ENCODE data around the gene TCIRG1.

DNA sequence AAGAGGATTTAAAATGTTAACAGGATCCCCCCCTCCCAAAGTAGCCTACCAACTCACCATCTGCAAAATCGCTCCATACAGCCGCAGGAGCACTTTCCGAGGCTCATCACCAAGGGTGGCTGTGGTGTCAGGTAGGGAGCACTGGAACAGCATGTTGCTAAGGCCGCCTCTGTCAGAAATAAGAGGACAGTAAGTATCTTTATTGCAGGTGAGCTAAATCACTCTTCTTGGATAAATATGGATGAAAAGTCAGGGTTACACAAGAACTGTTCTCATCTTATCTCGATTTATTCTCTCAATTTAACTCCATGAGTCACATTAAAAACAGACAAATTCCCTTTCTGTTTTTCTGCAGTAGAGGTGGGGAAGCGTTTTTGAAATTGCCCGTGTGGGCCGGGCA is 58.1 kb downstream of the TCIRG1 start:
- TF ChIP-seq, protein P1, sequence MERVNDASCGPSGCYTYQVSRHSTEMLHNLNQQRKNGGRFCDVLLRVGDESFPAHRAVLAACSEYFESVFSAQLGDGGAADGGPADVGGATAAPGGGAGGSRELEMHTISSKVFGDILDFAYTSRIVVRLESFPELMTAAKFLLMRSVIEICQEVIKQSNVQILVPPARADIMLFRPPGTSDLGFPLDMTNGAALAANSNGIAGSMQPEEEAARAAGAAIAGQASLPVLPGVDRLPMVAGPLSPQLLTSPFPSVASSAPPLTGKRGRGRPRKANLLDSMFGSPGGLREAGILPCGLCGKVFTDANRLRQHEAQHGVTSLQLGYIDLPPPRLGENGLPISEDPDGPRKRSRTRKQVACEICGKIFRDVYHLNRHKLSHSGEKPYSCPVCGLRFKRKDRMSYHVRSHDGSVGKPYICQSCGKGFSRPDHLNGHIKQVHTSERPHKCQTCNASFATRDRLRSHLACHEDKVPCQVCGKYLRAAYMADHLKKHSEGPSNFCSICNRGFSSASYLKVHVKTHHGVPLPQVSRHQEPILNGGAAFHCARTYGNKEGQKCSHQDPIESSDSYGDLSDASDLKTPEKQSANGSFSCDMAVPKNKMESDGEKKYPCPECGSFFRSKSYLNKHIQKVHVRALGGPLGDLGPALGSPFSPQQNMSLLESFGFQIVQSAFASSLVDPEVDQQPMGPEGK (CRISPR knock-in tag; IDR thresholded peaks at IDR 0.05; ENCODE audit: borderline replicate concordance) = no peak
- no peak for TF ChIP-seq RARB (CRISPR knock-in tag; IDR thresholded peaks at IDR 0.05)
- no peak for TF ChIP-seq PPARA (CRISPR knock-in tag; IDR thresholded peaks at IDR 0.05; ENCODE audit: borderline replicate concordance)
- no peak for TF ChIP-seq TCF4 (CRISPR knock-in tag; IDR thresholded peaks at IDR 0.05; ENCODE audit: borderline replicate concordance)
- TF ChIP-seq ZFP30 (CRISPR knock-in tag; IDR thresholded peaks at IDR 0.05) = no peak
- TF ChIP-seq, protein P2, sequence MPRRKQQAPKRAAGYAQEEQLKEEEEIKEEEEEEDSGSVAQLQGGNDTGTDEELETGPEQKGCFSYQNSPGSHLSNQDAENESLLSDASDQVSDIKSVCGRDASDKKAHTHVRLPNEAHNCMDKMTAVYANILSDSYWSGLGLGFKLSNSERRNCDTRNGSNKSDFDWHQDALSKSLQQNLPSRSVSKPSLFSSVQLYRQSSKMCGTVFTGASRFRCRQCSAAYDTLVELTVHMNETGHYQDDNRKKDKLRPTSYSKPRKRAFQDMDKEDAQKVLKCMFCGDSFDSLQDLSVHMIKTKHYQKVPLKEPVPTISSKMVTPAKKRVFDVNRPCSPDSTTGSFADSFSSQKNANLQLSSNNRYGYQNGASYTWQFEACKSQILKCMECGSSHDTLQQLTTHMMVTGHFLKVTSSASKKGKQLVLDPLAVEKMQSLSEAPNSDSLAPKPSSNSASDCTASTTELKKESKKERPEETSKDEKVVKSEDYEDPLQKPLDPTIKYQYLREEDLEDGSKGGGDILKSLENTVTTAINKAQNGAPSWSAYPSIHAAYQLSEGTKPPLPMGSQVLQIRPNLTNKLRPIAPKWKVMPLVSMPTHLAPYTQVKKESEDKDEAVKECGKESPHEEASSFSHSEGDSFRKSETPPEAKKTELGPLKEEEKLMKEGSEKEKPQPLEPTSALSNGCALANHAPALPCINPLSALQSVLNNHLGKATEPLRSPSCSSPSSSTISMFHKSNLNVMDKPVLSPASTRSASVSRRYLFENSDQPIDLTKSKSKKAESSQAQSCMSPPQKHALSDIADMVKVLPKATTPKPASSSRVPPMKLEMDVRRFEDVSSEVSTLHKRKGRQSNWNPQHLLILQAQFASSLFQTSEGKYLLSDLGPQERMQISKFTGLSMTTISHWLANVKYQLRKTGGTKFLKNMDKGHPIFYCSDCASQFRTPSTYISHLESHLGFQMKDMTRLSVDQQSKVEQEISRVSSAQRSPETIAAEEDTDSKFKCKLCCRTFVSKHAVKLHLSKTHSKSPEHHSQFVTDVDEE (CRISPR knock-in tag; IDR thresholded peaks at IDR 0.05) = no peak
- TF ChIP-seq CSDC2 (CRISPR knock-in tag; IDR thresholded peaks at IDR 0.05) = no peak
- TF ChIP-seq ZFP3 (CRISPR knock-in tag; IDR thresholded peaks at IDR 0.05) = no peak
- TF ChIP-seq ZNF70 (CRISPR knock-in tag; IDR thresholded peaks at IDR 0.05) = no peak
- TF ChIP-seq ARNTL (CRISPR knock-in tag; IDR thresholded peaks at IDR 0.05; ENCODE audit: borderline replicate concordance, low read depth) = no peak
- TF ChIP-seq GLIS3 (CRISPR knock-in tag; IDR thresholded peaks at IDR 0.05) = no peak
- TF ChIP-seq ZNF565 (CRISPR knock-in tag; conservative IDR thresholded peaks at IDR 0.05; ENCODE audit: low read depth) = no peak

All from SK-N-SH treated with all-trans-retinoic acid at 6 μM for 48 hours (cell line).